ENCODE measurements around the gene SPSB2. TPM values are rescaled to one million over a fixed set of nuclear protein-coding genes. Genes with fewer than 3 reads are reported as not detected.

Gene SPSB2
- total and polyA plus RNA-seq, 9 of the 15 experiments (the other 6 are each of a cell fraction or from before 2014, with no cell fraction given) = 0.10 to 10.6 (median 1.9) TPM

DNA sequence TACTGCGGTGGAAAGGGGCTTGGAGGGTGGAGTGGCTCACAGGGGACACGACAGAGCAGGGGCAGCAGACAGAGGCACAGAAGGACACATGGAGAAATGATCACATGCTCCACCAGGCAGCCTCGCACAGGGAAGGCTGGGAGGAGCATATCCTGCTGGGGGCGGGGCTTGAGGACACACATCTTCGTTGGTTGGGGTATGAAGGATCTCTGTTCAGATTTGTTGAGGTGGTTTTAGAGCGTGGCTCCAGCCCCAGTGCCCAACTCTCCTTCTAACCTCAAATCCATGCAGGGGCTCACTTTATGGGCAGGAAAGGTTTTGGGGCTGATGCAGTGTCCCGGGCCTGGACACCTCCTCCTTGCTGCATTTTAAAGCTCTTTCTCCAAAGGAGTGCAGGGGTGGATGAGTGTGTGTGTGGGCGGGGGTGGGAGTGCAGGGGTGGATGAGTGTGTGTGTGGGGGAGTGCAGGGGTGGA lies 45.6 kb downstream of the SPSB2 start (continued):
- TF ChIP-seq MEF2A (IDR thresholded peaks at IDR 0.05; ENCODE audit: control insufficient read depth, low read depth, low read length) (no peak), TCF7L2 (IDR thresholded peaks at IDR 0.05; ENCODE audit: low read depth, low read length) (no peak), RBFOX2 (IDR thresholded peaks at IDR 0.05; ENCODE audit: low read depth, low read length) (peak; percentile 47; the same call in 1 of the 2 replicates), POLR2A (conservative IDR thresholded peaks at IDR 0.05) (peak; percentile 50; the same call in 1 of the 2 replicates), PHF20 (IDR thresholded peaks at IDR 0.05; ENCODE audit: partially characterized antibody) (peak; percentile 18), ZFP36 (IDR thresholded peaks at IDR 0.05; ENCODE audit: low read depth, low read length, partially characterized antibody) (peak; percentile 38), MAZ (CRISPR knock-in tag; conservative IDR thresholded peaks at IDR 0.05 in 1 of 2, IDR thresholded peaks at IDR 0.05 in 1 of 2) (peak in 1 of 2 experiments; percentile 23; a peak in 1 of 4 replicates), ZNF507 (tag; conservative IDR thresholded peaks at IDR 0.05) (no peak), NRF1 (conservative IDR thresholded peaks at IDR 0.05 in 1 of 2, IDR thresholded peaks at IDR 0.05 in 1 of 2) (0 out of 4 replicates have a peak, but pooled peaks have one; percentile 26 to 27), CEBPG (CRISPR knock-in tag; IDR thresholded peaks at IDR 0.05) (no peak), CEBPG (tag; conservative IDR thresholded peaks at IDR 0.05 in 1 of 2, IDR thresholded peaks at IDR 0.05 in 1 of 2) (no peak), L3MBTL2 (IDR thresholded peaks at IDR 0.05) (peak; percentile 57; the same call in 1 of the 2 replicates), CBX5 (IDR thresholded peaks at IDR 0.05; ENCODE audit: borderline replicate concordance, low read depth) (no peak), SUPT5H (IDR thresholded peaks at IDR 0.05) (0 out of 2 replicates have a peak, but pooled peaks have one; percentile 32), RAD51 (IDR thresholded peaks at IDR 0.05; ENCODE audit: borderline replicate concordance, low read depth) (peak; percentile 64; the same call in 1 of the 2 replicates), TBP (optimal IDR thresholded peaks at IDR 0.05; ENCODE audit: low read depth, low read length) (peak; percentile 43), ILK (tag; IDR thresholded peaks at IDR 0.05; ENCODE audit: borderline replicate concordance, low read depth) (no peak)
- TF ChIP-seq, protein P1, sequence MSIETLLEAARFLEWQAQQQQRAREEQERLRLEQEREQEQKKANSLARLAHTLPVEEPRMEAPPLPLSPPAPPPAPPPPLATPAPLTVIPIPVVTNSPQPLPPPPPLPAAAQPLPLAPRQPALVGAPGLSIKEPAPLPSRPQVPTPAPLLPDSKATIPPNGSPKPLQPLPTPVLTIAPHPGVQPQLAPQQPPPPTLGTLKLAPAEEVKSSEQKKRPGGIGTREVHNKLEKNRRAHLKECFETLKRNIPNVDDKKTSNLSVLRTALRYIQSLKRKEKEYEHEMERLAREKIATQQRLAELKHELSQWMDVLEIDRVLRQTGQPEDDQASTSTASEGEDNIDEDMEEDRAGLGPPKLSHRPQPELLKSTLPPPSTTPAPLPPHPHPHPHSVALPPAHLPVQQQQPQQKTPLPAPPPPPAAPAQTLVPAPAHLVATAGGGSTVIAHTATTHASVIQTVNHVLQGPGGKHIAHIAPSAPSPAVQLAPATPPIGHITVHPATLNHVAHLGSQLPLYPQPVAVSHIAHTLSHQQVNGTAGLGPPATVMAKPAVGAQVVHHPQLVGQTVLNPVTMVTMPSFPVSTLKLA (conservative IDR thresholded peaks at IDR 0.05) = peak in 1 of 2 experiments; percentile 36; a peak in 1 of 4 replicates
- TF ChIP-seq, protein P2, sequence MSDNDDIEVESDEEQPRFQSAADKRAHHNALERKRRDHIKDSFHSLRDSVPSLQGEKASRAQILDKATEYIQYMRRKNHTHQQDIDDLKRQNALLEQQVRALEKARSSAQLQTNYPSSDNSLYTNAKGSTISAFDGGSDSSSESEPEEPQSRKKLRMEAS (CRISPR knock-in tag; IDR thresholded peaks at IDR 0.05) = peak; percentile 34
- TF ChIP-seq, protein P3, sequence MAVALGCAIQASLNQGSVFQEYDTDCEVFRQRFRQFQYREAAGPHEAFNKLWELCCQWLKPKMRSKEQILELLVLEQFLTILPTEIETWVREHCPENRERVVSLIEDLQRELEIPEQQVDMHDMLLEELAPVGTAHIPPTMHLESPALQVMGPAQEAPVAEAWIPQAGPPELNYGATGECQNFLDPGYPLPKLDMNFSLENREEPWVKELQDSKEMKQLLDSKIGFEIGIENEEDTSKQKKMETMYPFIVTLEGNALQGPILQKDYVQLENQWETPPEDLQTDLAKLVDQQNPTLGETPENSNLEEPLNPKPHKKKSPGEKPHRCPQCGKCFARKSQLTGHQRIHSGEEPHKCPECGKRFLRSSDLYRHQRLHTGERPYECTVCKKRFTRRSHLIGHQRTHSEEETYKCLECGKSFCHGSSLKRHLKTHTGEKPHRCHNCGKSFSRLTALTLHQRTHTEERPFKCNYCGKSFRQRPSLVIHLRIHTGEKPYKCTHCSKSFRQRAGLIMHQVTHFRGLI (CRISPR knock-in tag; IDR thresholded peaks at IDR 0.05) = no peak
- TF ChIP-seq, protein P4, sequence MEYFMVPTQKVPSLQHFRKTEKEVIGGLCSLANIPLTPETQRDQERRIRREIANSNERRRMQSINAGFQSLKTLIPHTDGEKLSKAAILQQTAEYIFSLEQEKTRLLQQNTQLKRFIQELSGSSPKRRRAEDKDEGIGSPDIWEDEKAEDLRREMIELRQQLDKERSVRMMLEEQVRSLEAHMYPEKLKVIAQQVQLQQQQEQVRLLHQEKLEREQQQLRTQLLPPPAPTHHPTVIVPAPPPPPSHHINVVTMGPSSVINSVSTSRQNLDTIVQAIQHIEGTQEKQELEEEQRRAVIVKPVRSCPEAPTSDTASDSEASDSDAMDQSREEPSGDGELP (CRISPR knock-in tag; IDR thresholded peaks at IDR 0.05; ENCODE audit: borderline replicate concordance) = peak; percentile 35; the same call in 1 of the 2 replicates
- TF ChIP-seq, protein P5, sequence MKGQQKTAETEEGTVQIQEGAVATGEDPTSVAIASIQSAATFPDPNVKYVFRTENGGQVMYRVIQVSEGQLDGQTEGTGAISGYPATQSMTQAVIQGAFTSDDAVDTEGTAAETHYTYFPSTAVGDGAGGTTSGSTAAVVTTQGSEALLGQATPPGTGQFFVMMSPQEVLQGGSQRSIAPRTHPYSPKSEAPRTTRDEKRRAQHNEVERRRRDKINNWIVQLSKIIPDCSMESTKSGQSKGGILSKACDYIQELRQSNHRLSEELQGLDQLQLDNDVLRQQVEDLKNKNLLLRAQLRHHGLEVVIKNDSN (CRISPR knock-in tag; IDR thresholded peaks at IDR 0.05) = peak; percentile 78
- TF ChIP-seq, protein P6, sequence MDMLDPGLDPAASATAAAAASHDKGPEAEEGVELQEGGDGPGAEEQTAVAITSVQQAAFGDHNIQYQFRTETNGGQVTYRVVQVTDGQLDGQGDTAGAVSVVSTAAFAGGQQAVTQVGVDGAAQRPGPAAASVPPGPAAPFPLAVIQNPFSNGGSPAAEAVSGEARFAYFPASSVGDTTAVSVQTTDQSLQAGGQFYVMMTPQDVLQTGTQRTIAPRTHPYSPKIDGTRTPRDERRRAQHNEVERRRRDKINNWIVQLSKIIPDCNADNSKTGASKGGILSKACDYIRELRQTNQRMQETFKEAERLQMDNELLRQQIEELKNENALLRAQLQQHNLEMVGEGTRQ (CRISPR knock-in tag; IDR thresholded peaks at IDR 0.05) = peak; percentile 62; the same call in 1 of the 2 replicates

Measured in K562 (cell line).